Panc1 (cell line): ENCODE measurements around the gene ERN1.

Source experiments
- SIN3A ChIP-seq: IDR thresholded peaks from 2 replicates; pipeline ENCODE4 v1.6.1; 2012; ENCODE audit warnings: low read depth, mild to moderate bottlenecking, low read length, moderate library complexity, borderline replicate concordance; ENCODE audit not compliant: insufficient read depth
- TCF7L2 ChIP-seq: IDR thresholded peaks from 2 replicates; pipeline ENCODE4 v1.6.1; 2011; ENCODE audit warnings: mild to moderate bottlenecking, low read depth, low read length, inconsistent platforms
- TF ChIP-seq, protein P1 (sequence below): fragments of 450-650 bp; IDR thresholded peaks from 2 replicates; pipeline ENCODE4 v1.5.1; 2017; ENCODE audit warnings: mild to moderate bottlenecking
- TF ChIP-seq, protein P2 (sequence below), 2 experiments: IDR thresholded peaks; 2 replicates each; pipeline ENCODE4 v1.6.1; 2011 to 2012; ENCODE audit warnings: low read depth in 2 of 2, control low read depth in 1 of 2, low read length in 1 of 2, mild to moderate bottlenecking in 1 of 2, moderate library complexity in 1 of 2; ENCODE audit not compliant: insufficient read depth in 1 of 2

DNA sequence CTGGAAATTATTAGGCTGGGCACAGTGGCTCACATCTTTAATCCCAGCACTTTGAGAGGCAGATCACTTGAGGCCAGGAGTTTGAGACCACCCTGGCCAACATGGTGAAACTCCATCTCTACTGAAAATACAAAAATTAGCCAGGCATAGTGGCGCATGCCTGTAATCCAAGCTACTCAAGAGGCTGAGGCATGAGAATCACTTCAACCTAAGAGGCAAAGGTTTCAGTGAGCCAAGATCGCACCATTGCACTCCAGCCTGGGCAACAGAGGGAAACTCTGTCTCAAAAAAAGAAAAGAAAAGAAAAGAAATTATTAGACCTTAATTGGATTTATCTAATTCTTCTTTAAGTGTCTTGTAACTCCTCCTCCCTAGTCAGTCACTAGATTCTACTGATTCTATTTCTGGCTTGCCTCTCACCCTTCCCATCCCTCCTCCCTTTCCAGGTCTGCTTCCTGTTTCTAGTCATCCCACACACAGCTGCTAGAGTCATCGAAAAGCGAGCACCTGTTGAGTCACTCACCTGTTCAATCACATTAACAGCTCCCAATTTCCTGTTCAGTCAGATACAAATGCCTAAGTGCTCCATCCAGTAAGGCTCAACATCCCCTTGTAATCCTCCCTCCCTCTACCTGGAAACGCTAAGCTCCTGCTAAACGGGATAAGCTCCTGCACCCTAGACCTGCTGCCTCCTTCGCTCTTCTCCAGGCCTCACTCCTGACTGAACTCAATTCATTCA is 34.6 kb downstream of the ERN1 start:
- TF ChIP-seq, protein P1, sequence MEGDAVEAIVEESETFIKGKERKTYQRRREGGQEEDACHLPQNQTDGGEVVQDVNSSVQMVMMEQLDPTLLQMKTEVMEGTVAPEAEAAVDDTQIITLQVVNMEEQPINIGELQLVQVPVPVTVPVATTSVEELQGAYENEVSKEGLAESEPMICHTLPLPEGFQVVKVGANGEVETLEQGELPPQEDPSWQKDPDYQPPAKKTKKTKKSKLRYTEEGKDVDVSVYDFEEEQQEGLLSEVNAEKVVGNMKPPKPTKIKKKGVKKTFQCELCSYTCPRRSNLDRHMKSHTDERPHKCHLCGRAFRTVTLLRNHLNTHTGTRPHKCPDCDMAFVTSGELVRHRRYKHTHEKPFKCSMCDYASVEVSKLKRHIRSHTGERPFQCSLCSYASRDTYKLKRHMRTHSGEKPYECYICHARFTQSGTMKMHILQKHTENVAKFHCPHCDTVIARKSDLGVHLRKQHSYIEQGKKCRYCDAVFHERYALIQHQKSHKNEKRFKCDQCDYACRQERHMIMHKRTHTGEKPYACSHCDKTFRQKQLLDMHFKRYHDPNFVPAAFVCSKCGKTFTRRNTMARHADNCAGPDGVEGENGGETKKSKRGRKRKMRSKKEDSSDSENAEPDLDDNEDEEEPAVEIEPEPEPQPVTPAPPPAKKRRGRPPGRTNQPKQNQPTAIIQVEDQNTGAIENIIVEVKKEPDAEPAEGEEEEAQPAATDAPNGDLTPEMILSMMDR, result no peak
- TF ChIP-seq, protein P2, sequence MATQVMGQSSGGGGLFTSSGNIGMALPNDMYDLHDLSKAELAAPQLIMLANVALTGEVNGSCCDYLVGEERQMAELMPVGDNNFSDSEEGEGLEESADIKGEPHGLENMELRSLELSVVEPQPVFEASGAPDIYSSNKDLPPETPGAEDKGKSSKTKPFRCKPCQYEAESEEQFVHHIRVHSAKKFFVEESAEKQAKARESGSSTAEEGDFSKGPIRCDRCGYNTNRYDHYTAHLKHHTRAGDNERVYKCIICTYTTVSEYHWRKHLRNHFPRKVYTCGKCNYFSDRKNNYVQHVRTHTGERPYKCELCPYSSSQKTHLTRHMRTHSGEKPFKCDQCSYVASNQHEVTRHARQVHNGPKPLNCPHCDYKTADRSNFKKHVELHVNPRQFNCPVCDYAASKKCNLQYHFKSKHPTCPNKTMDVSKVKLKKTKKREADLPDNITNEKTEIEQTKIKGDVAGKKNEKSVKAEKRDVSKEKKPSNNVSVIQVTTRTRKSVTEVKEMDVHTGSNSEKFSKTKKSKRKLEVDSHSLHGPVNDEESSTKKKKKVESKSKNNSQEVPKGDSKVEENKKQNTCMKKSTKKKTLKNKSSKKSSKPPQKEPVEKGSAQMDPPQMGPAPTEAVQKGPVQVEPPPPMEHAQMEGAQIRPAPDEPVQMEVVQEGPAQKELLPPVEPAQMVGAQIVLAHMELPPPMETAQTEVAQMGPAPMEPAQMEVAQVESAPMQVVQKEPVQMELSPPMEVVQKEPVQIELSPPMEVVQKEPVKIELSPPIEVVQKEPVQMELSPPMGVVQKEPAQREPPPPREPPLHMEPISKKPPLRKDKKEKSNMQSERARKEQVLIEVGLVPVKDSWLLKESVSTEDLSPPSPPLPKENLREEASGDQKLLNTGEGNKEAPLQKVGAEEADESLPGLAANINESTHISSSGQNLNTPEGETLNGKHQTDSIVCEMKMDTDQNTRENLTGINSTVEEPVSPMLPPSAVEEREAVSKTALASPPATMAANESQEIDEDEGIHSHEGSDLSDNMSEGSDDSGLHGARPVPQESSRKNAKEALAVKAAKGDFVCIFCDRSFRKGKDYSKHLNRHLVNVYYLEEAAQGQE (IDR thresholded peaks at IDR 0.05; ENCODE audit: insufficient read depth in 1 of 2, low read depth in 2 of 2, low read length in 1 of 2), result no peak
- TF ChIP-seq SIN3A (no peak), TCF7L2 (no peak)
